Neuronal stem cell (in vitro differentiated cells): ENCODE data around the gene ZNF566.

Experiments used
- DNase-seq: peaks from one replicate; pipeline ENCODE4 v3.0.0-alpha.2; 2013; ENCODE audit warnings: low spot score
- H2AFZ ChIP-seq: one replicate; pipeline ENCODE4 v1.6.1; 2013; ENCODE audit warnings: mild to moderate bottlenecking, low read length, inconsistent platforms
- H2AK5ac ChIP-seq: 2 replicates; pipeline ENCODE4 v1.6.1; 2013; ENCODE audit warnings: low read depth, mild to moderate bottlenecking, inconsistent platforms, low read length, moderate library complexity, mixed read lengths
- H2BK120ac ChIP-seq: 2 replicates; pipeline ENCODE4 v1.6.1; 2013; ENCODE audit warnings: low read depth, mild to moderate bottlenecking, inconsistent platforms, low read length, moderate library complexity, mixed read lengths
- H2BK12ac ChIP-seq: one replicate; pipeline ENCODE4 v1.6.1; 2013; ENCODE audit warnings: low read length, inconsistent platforms
- H2BK15ac ChIP-seq: 2 replicates; pipeline ENCODE4 v1.6.1; 2013; ENCODE audit warnings: mild to moderate bottlenecking, low read length, inconsistent platforms, mixed read lengths
- H2BK5ac ChIP-seq: one replicate; pipeline ENCODE4 v1.6.1; 2013; ENCODE audit warnings: inconsistent platforms, mild to moderate bottlenecking, low read length, moderate library complexity
- H3K14ac ChIP-seq: one replicate; pipeline ENCODE4 v1.6.1; 2013; ENCODE audit warnings: low read length, inconsistent platforms
- H3K18ac ChIP-seq: 2 replicates; pipeline ENCODE4 v1.6.1; 2013; ENCODE audit warnings: low read length, inconsistent platforms
- H3K23ac ChIP-seq: 2 replicates; pipeline ENCODE4 v1.6.1; 2013; ENCODE audit warnings: low read depth, mild to moderate bottlenecking, mixed read lengths, low read length, inconsistent platforms; ENCODE audit not compliant: poor library complexity
- H3K27ac ChIP-seq: replicated peaks from 3 replicates; pipeline ENCODE4 v1.5.1; 2013; ENCODE audit warnings: low read length, inconsistent platforms
- H3K27me3 ChIP-seq, 3 experiments: 2 replicates each; pipeline ENCODE4 v1.6.1; 2013; ENCODE audit warnings: low read length in 3 of 3, mild to moderate bottlenecking in 2 of 3, inconsistent platforms in 1 of 3, low read depth in 1 of 3, mixed read lengths in 1 of 3, moderate library complexity in 1 of 3; ENCODE audit not compliant: control insufficient read depth in 3 of 3, insufficient read depth in 3 of 3
- H3K36me3 ChIP-seq, 2 donors: replicated peaks in 1 of 2; 2 replicates each; pipeline ENCODE4 v1.6.1; 2013; ENCODE audit warnings: low read length in 2 of 2; ENCODE audit not compliant: control insufficient read depth in 2 of 2, insufficient read depth in 2 of 2
- H3K4ac ChIP-seq: 2 replicates; pipeline ENCODE4 v1.6.1; 2013; ENCODE audit warnings: inconsistent platforms, mild to moderate bottlenecking, low read length, moderate library complexity
- H3K4me1 ChIP-seq, 2 donors: 1 replicate in 1 of 2; 2 replicates in 1 of 2; pipeline ENCODE4 v1.6.1; 2013; ENCODE audit warnings: low read length in 2 of 2, low read depth in 1 of 2; ENCODE audit not compliant: control insufficient read depth in 2 of 2, insufficient read depth in 1 of 2
- H3K4me2 ChIP-seq: one replicate; pipeline ENCODE4 v1.6.1; 2013; ENCODE audit warnings: mild to moderate bottlenecking, low read length, inconsistent platforms; ENCODE audit not compliant: insufficient read depth, poor library complexity, severe bottlenecking
- H3K4me3 ChIP-seq, 2 donors: 2 replicates each; pipeline ENCODE4 v1.5.1; 2013; ENCODE audit warnings: low read length in 2 of 2, mild to moderate bottlenecking in 2 of 2, inconsistent platforms in 1 of 2, moderate library complexity in 1 of 2
- H3K79me1 ChIP-seq: one replicate; pipeline ENCODE4 v1.6.1; 2013; ENCODE audit warnings: low read depth, mild to moderate bottlenecking, inconsistent platforms, low read length, moderate library complexity
- H3K9ac ChIP-seq: one replicate; pipeline ENCODE4 v1.6.1; 2013; ENCODE audit warnings: mild to moderate bottlenecking, low read depth, low read length, inconsistent platforms; ENCODE audit not compliant: poor library complexity
- H3K9me3 ChIP-seq, 2 donors: replicated peaks in 1 of 2; 2 replicates each; pipeline versions ENCODE3 to v1.6.1; 2013; ENCODE audit warnings: low read length in 2 of 2, mild to moderate bottlenecking in 2 of 2, inconsistent platforms in 1 of 2, low read depth in 1 of 2, mixed read lengths in 1 of 2, moderate library complexity in 1 of 2; ENCODE audit not compliant: control insufficient read depth in 2 of 2, insufficient read depth in 1 of 2
- H4K8ac ChIP-seq: one replicate; pipeline ENCODE4 v1.6.1; 2013; ENCODE audit warnings: low read depth, mild to moderate bottlenecking, inconsistent platforms, low read length, moderate library complexity
- H4K91ac ChIP-seq: one replicate; pipeline ENCODE4 v1.6.1; 2013; ENCODE audit warnings: low read length, low read depth, mild to moderate bottlenecking, inconsistent platforms; ENCODE audit not compliant: poor library complexity
- whole genome bisulfite sequencing, 2 donors: extraction: QIAGEN DNeasy Blood & Tissue Kit; methylation state at CpG; one replicate each; pipeline ENCODE4 v1.1.7; 2013; ENCODE audit warnings: missing lambda C conversion rate in 2 of 2, mixed read lengths in 1 of 2; ENCODE audit not compliant: insufficient read length in 2 of 2, insufficient replicate concordance in 1 of 2; ENCODE audit errors: extremely low coverage in 2 of 2; 5-methylcytosine and 5-hydroxymethylcytosine counted together

The ZNF566 gene

DNA sequence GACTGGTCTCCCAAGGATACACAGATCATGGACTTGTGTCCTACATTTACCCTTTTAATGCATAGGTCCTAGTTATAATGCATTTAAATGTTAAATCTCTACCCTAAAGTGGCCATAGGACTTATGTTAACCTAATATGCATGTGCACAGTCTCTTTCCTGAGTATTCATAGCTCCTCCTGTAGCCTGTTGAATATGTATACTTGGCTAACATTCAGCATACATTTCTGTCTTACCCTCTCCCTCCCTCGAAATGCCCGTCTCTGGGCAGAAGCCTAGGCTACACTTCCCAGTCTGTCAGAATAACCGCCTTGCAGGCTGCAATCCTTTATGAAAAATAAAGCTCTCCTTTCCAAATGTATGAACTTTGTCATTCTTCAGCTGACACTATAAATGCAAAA, 84.9 kb downstream of the ZNF566 start:
- no peak overlapping the region for H3K4me2 ChIP-seq
- DNase-seq = no peak
- no peaks in the 10 kb centered on the region for H3K27me3 ChIP-seq
- H2AFZ ChIP-seq = no peak overlapping the region
- H3K23ac ChIP-seq = no peak overlapping the region
- H4K91ac ChIP-seq = no peak overlapping the region
- no CpG with 5 or more reads among the region's 3 CpGs for WGBS, 2 donors
- no peak overlapping the region for H3K14ac ChIP-seq
- no peak overlapping the region for H2AK5ac ChIP-seq
- no peak overlapping the region for H3K4ac ChIP-seq
- peaks cover 37 to 93% of the 10 kb centered on the region in 2 donors for H3K36me3 ChIP-seq
- no peak overlapping the region for H3K4me3 ChIP-seq
- no peak overlapping the region for H3K27ac ChIP-seq
- H3K9me3 ChIP-seq = peaks cover 4 to 85% of the 10 kb centered on the region in 2 donors
- H3K9ac ChIP-seq = no peak overlapping the region
- H4K8ac ChIP-seq = no peak overlapping the region
- H2BK120ac ChIP-seq = no peak overlapping the region
- no peak overlapping the region for H2BK15ac ChIP-seq
- H2BK12ac ChIP-seq = no peak overlapping the region
- no peaks in the 10 kb centered on the region for H3K79me1 ChIP-seq
- no peak overlapping the region for H2BK5ac ChIP-seq
- no peaks in the 10 kb centered on the region for H3K4me1 ChIP-seq
- H3K18ac ChIP-seq = no peak overlapping the region

DNA sequence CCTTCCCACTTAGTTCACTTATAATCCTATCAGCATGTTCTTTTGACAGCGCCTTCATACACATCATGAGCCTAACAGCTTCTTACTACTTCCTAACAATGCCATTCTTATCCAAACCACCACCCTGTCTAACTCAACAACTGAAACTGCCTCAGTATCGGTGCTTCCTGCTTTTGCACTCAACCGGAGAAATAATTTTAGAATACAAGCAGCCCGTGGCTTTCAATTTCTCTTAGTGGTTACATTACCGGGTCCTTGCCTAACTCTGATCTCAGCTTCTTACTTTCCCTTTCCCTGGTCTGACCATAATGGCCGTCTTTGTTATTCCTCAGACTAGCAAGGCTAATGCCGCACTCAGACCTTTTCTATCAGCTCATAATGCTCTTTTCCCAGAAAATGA, 87.9 kb downstream of the ZNF566 start:
- Histone ChIP-seq H3K4me2 (no peak overlapping the region), H3K79me1 (no peaks in the 10 kb centered on the region), H2AFZ (no peak overlapping the region), H2BK15ac (no peak overlapping the region), H3K27ac (no peak overlapping the region), H3K23ac (no peak overlapping the region), H3K9ac (no peak overlapping the region), H2BK12ac (no peak overlapping the region), H2AK5ac (no peak overlapping the region), H4K8ac (no peak overlapping the region), H3K18ac (no peak overlapping the region), H3K4ac (no peak overlapping the region), H3K9me3 (peaks cover 9 to 87% of the 10 kb centered on the region in 2 donors), H2BK120ac (no peak overlapping the region), H3K4me1 (no peaks in the 10 kb centered on the region), H4K91ac (no peak overlapping the region), H3K14ac (no peak overlapping the region), H3K27me3 (no peaks in the 10 kb centered on the region), H3K36me3 (peaks cover 31 to 95% of the 10 kb centered on the region in 2 donors), H2BK5ac (no peak overlapping the region), H3K4me3 (no peak overlapping the region)
- DNase-seq = no peak
- no CpG with 5 or more reads among the region's 7 CpGs for WGBS, 2 donors

DNA sequence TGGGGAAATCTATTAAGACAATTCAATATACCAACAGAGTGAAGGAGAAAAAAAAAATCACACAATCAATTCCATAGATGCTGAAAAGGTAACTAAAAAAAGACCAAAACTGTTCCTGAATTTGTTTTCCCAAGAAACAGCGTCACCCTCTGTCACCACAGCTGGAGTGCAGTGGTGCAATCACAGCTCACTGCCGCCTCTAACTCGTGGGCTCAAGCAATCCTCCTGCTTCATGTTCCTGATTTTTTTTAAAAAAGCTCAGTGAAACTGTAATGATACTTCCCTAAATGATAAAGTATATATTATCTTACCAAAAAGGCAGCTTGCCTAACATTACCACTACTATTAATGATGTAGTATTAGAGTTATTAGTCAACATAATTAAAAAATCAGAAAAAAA, 90.8 kb downstream of the ZNF566 start:
- H3K4ac ChIP-seq = no peak overlapping the region
- H3K18ac ChIP-seq = no peak overlapping the region
- H2BK120ac ChIP-seq = no peak overlapping the region
- H3K9ac ChIP-seq = no peak overlapping the region
- H3K27ac ChIP-seq = no peak overlapping the region
- no peak for DNase-seq
- no peak overlapping the region for H3K4me2 ChIP-seq
- H3K23ac ChIP-seq = no peak overlapping the region
- no peak overlapping the region for H2BK15ac ChIP-seq
- H3K9me3 ChIP-seq = peaks cover 20 to 84% of the 10 kb centered on the region in 2 donors
- no peaks in the 10 kb centered on the region for H3K79me1 ChIP-seq
- H3K4me3 ChIP-seq = no peak overlapping the region
- WGBS, 2 donors = no CpG with 5 or more reads among the region's 3 CpGs
- H2AK5ac ChIP-seq = no peak overlapping the region
- no peak overlapping the region for H3K14ac ChIP-seq
- no peak overlapping the region for H2BK12ac ChIP-seq
- H3K36me3 ChIP-seq = peaks cover 30 to 92% of the 10 kb centered on the region in 2 donors
- H4K8ac ChIP-seq = no peak overlapping the region
- no peaks in the 10 kb centered on the region for H3K4me1 ChIP-seq
- H3K27me3 ChIP-seq = no peaks in the 10 kb centered on the region
- H2BK5ac ChIP-seq = no peak overlapping the region
- no peak overlapping the region for H4K91ac ChIP-seq
- H2AFZ ChIP-seq = no peak overlapping the region
